Stimulated activated CD8-positive, alpha-beta memory T cell treated with anti-CD3 and anti-CD28 coated beads, Interleukin-15, amount 100 ng/mL, for 1 hour (primary cell): ENCODE measurements around the gene USP6.
"Not testable (repeated sequence)": the region's sequence is repeated elsewhere in the genome, so short reads cannot be mapped to it uniquely, and the experiment has no call there.

Experiments used
- DNase-seq: peaks from one replicate; pipeline ENCODE4 v3.0.0-alpha.2; 2020; ENCODE audit warnings: low read depth

USP6 gene

DNA sequence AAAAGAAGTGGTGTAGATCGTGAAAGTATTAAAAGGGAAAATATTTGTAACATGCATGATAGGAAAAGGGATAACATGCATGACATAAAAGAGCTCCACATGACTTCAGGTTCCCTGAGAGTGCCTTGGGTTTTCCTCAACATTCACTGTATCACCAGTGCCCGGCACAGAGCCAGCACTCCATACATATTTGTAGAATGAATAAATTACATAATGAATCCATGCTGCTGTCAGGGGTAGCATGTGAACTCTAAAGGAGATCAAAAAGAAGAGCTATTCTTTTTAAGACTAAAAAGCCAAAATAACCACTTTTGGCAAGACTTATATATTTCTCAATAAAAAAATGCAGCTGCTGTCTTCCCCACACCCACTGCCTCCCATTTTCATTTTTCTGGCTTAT, 78.5 kb downstream of the USP6 start:
- DNase-seq = no peak

GRCh38 chr17:5198472-5198871, 82.6 kb downstream of the USP6 start:
- DNase-seq = no peak

DNA sequence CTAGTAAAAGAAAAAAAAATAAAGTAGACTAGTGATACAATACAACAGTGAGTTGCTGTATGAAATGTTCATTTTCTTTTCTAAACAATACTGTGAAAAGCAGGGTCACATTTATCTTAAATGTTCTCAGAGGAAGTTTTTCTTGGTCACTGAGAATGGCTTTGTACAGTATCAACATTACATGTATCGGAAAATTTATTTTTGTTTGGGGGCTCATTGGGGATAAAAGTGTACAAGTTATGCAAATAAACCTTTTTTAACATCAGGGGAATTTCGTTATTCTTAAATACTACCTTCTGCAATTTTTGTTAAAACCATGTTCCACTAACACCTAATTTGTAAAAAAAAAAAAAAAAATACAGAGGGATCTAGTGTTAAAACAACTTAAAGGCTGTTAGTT, 84.5 kb downstream of the USP6 start:
- no peak for DNase-seq

GRCh38 chr17:5201011-5201410, 85.2 kb downstream of the USP6 start:
- no peak for DNase-seq

- no peak for DNase-seq
Measured at GRCh38 chr17:5203178-5203907, 87.5 kb downstream of the USP6 start.

DNA sequence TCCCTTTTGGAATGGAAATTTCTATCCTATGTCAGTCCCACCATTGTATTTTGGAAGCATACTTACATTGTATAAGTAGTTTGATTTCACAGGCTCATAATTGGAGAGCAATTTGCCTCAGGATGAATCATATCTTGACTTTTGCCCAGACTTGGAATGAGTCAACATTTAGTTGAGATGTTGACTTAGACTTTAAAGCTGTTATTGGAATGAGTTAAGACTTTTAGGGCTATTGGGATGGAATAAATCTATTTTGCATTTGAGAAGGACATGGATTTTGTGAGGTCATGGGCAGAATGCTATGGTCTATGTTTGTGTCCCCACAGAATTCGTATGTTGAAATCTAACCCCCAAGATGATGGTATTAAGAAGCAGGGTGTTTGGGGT, 88.1 kb downstream of the USP6 start:
- DNase-seq = no peak

DNA sequence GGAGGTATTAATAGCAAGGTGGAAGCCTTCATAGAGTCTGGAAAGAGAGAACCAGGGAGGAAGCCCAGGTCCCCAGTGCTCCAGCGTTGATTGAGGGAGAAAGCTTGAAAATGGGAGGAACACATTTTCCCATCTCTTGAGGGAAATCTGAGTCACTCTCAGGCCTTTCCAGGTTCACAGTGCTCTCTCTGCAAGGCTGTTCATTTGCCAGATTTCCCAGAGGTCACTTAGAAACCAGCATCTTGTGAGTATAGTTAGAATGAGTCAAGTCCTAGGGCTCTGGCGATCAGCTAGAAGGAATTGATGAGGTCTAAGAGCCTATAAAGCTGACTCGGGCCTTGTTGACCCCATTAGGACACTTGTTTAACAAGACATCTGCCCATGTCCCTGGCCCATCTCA, 93.6 kb downstream of the USP6 start:
- DNase-seq = no peak

DNA sequence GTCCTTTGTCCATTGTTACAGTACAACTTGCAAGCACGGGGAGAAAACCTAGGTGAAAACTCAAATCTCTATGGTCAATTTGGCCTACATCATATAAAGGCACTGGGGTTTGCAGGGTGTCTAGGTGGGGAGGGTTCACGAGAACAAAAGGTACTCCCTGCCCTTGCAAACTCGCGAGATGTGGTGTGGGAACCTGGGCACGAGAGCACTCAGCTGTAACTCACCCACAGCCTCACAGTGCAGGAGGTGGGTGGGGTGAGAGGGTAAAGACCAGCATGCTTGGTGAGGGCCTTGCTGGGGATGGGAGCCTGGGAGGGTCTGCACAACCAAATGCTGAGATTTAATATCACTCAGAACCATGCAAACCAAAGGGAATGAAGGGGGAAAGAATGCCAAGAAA, 94.3 kb downstream of the USP6 start:
- DNase-seq = no peak

DNA sequence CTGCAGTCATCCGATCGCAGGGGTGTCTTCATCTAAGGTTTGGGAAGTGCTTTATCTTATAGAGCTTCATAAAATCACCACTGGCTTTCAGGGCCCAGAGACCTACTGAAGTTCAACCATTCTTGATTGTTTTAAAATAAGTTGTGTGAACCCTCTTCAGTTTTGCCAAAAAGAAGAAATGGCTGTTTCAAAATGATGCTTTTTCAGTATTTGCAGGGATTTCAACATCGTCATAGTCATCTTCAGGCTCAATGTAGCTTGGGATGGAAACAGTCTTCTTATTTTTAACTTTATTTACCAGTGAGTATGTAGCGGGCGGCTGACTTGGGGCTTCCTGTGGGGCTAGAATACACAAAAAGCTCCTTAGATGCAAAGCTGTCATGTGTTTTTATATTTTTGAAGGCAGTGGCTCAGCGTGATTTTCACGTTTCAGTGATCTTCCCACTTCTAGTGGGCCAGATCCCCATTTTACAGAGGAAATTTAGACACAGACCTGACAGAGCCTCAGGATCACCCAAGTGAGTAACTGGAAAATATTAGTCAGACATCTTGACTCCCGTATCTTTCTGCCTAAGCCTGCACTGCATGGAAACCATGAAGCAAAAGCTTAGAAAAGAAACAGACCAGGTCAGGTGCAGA, 94.9 kb downstream of the USP6 start:
- no peak for DNase-seq

GRCh38 chr17:5211458-5211857, 95.6 kb downstream of the USP6 start:
- DNase-seq = no peak

DNA sequence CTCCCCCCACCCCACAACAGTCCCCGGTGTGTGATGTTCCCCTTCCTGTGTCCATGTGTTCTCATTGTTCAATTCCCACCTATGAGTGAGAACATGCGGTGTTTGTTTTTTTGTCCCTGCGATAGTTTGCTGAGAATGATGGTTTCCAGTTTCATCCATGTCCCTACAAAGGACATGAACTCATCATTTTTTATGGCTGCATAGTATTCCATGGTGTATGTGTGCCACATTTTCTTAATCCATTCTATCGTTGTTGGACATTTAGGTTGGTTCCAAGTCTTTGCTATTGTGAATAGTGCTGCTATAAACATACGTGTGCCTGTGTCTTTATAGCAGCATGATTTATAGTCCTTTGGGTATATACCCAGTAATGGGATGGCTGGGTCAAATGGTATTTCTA, 101.7 kb downstream of the USP6 start:
- not testable (repeated sequence) for DNase-seq

DNA sequence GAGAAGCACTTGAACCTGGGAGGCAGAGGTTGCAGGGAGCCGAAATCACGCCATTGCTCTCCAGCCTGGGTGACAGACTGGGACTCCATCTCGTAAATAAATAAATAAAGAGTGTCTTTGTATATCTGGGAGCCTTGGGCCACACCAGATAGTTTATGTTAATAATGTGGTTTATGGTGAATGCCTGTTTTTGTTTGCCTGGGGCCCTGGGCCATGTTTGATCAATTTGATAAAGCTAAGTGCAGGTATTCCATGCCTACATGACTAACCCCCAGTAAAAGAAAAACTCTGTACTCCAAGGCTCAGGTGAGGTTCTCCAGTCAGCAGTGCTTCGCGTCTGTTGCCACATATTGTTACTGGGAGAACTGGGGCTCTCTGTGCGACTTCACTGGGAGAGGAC, 103.7 kb downstream of the USP6 start:
- no peak for DNase-seq

DNA sequence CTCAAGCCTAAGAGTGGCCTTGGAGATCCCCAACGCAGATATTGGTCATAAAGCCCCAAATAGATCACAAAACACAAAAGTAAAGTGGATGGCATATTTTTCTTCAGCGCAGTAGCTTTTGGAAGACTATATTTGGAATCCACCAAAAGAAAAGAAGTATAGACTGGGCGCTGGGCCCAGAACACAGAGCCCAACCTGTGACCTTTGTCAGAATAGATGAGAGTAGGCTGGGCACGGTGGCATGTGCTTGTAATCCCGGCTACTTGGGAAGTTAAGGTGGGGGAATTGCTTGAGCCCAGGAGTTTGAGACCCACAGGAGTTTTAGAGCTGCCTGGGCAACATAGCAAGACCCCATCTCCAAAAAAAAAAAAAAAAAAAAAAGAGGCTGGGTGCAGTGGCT, 104.2 kb downstream of the USP6 start:
- no peak for DNase-seq

DNA sequence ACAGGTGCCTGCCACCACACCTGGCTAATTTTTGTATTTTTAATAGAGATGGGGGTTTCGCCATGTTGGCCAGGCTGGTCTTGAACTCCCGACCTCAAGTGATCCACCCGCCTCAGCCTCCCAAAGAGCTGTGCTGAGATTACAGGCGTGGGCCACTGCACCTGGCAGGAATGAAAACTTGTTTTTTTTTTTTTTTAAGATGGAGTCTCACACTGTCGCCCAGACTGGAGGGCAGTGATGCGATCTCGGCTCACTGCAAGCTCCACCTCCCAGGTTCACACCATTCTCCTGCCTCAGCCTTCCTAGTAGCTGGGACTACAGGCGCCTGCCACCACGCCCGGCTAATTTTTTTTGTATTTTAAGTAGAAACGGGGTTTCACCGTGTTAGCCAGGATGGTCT, 106.1 kb downstream of the USP6 start:
- not testable (repeated sequence) for DNase-seq
